CD4-positive, alpha-beta T cell treated with Interleukin-12 subunit alpha and Interleukin-12 subunit beta, for 1 hour (primary cell): ENCODE data around the gene MYO18B.

ENCODE experiments used
- DNase-seq: peaks from one replicate; pipeline ENCODE4 v3.0.0-alpha.2; 2020

Gene MYO18B

DNA sequence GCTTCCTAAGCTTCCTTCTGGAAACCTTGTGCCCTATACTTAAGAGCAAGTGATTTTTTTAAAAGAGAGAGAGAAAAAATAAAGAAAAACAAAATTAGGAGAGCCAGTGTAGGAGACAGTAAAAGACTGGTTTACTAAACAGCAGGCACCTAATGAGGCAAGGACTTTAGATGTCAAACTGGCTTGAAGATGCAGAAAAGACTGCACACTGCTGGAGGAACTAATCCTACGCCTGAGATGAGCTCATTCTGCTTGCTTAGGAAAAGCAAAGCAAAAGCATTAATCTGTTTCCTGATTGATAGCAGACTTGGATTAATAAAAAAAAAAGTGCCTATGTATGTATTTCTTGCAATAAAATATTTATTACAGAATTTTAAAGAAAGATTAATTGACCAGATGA is 313.7 kb downstream of the MYO18B start:
- no peak for DNase-seq

DNA sequence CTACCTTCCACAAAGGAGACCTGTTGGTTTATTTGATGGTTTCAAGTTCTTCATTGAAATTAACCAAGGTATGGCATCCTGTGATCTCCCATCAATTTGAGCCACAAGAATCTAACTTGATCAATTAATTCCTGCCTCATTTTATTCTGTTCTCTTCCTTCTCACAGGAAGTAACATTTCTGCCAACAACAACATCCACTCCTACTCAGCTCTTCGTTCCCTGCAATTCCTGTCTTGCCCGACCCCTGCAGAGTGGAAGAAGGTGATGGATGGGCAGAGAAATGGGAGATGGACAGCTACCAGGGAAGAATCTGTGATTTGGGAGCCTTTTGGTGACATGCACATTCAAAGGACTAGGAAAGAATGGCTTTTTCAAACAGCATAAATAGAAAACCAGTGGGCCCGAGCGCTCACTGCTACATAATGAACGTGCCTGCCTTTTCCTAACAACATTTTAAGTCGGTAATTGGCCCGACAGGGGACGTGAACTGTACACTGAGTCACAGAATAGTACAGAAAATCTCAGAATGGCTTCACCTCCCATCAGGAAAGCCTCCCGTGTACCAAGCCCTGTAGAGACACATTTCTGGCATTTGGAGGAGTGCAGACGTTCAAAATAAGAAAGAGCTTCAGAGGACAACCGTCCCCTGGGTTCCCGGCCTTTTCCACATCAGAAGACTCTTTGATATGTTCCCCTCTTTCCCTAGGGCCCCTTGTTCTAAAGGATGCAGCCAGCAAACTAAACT is 314.6 kb downstream of the MYO18B start:
- DNase-seq: no peak

GRCh38 chr22:26057731-26058130 is 315.7 kb downstream of the MYO18B start:
- no peak for DNase-seq

- DNase-seq: no peak
These were observed 322.1 kb downstream of the MYO18B start for GRCh38 chr22:26064048-26064447.

DNA sequence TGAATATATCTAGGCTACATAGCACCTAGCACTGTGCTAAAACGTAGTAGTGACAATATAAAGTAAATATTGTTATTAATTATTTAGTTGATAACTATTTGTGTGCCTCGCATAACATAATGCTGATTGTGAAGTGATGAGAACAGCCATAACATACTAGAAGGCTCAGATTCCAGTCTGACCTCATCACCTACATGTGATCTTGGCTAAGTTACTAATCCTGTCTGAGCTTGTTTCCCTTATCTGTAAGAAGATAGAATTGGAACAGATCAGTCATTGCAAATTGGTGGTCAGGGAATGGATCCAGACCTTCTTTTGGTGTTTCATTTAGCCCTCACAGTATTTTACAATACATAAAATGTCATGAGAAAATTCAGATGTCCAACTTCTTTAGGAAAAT is 323.9 kb downstream of the MYO18B start:
- DNase-seq: no peak

- no peak for DNase-seq
These were observed 324.5 kb downstream of the MYO18B start for GRCh38 chr22:26066534-26066933.

DNA sequence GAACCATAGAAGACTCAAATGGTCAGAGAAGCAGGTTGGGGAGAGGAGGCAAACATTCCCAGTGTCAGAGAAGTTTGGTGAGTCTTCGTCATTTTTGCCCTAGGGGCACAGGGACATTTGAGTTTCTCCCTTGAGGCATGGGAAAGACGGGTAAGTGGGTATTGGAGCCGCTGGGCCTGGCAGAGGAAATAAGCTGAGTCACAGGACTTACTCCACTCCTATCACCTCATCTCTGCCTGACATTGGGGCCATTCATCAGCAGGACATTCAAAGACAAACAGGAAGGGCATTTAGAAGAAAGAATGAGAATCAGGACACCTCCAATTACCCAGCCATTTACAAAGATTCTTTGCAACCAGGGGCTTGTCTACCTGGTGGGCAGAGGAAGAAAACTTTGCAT is 326.6 kb downstream of the MYO18B start:
- no peak for DNase-seq

- no peak for DNase-seq
These were observed 330.6 kb downstream of the MYO18B start for GRCh38 chr22:26072621-26073020.

DNA sequence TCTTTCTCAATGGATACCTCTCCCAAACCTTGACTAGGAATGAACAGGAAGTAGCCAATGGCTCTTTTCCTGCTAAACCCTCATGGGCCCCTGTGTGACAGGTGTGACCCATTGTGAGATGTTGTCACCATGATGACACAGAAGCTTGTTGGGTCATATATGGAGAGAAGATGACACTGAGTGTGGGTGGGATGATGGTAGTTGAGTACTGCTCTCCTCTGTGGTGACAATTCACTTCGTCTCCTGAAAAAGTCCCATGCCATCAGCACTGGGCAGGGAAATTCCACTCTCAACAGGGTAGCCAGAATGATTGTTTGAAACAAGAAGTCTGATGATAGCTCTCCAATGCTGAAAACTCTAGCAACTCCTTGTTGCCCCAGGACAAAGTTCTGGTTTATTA is 333.3 kb downstream of the MYO18B start:
- DNase-seq: no peak

GRCh38 chr22:26079009-26079408 is 337.0 kb downstream of the MYO18B start:
- no peak for DNase-seq
